Duodenal mucosa (tissue), 2 donors: Measurements from ENCODE around the gene STK17A.

Experiments used
- H3K27ac ChIP-seq: one replicate; pipeline ENCODE4 v1.7.0; 2013; ENCODE audit warnings: low read depth, low read length
- H3K27me3 ChIP-seq, 2 donors: one replicate each; pipeline ENCODE4 v1.7.0; 2013; ENCODE audit warnings: low read length in 2 of 2, control low read depth in 1 of 2; ENCODE audit not compliant: insufficient read depth in 2 of 2, control insufficient read depth in 1 of 2
- H3K36me3 ChIP-seq, 2 donors: one replicate each; pipeline ENCODE4 v1.7.0; 2013; ENCODE audit warnings: low read length in 2 of 2, control low read depth in 1 of 2; ENCODE audit not compliant: insufficient read depth in 2 of 2, control insufficient read depth in 1 of 2
- H3K4me1 ChIP-seq, 2 donors: one replicate each; pipeline ENCODE4 v1.7.0; 2013; ENCODE audit warnings: low read length in 2 of 2, control low read depth in 1 of 2; ENCODE audit not compliant: insufficient read depth in 2 of 2, control insufficient read depth in 1 of 2
- H3K4me3 ChIP-seq, 2 donors: one replicate each; pipeline ENCODE4 v1.7.0; 2013; ENCODE audit warnings: low read length in 2 of 2, low read depth in 1 of 2
- H3K9ac ChIP-seq, 2 donors: one replicate each; pipeline ENCODE4 v1.7.0; 2013; ENCODE audit warnings: low read length in 2 of 2, low read depth in 1 of 2
- H3K9me3 ChIP-seq, 2 donors: one replicate each; pipeline ENCODE4 v1.7.0; 2013; ENCODE audit warnings: low read length in 2 of 2, control low read depth in 1 of 2; ENCODE audit not compliant: control insufficient read depth in 1 of 2

STK17A gene

DNA sequence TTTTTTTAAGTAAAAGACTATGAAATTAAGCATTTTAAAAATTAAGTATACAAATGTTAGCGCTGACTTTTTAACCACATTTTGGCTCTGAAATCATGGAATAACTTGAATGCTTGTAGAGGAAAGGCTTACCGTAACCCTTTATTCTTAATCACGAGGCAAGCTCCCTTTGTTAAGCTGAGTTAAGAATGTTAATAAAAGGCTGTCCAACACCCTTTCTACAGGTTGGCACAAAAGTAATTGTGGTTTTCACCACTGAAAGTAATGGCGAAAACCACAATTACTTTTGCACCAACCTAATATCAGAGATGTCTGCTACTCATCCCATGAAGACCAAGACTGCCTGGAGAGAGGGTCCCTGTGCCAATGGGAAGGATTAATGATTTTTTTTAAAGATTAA is 70.6 kb downstream of the STK17A start:
- H3K9me3 ChIP-seq = no peaks in the 10 kb centered on the region
- no peaks in the 10 kb centered on the region for H3K27me3 ChIP-seq
- no peak overlapping the region for H3K27ac ChIP-seq
- no peaks in the 10 kb centered on the region for H3K36me3 ChIP-seq
- H3K9ac ChIP-seq = no peak overlapping the region
- peaks cover 20 to 39% of the 10 kb centered on the region in 2 donors for H3K4me1 ChIP-seq
- no peak overlapping the region for H3K4me3 ChIP-seq

DNA sequence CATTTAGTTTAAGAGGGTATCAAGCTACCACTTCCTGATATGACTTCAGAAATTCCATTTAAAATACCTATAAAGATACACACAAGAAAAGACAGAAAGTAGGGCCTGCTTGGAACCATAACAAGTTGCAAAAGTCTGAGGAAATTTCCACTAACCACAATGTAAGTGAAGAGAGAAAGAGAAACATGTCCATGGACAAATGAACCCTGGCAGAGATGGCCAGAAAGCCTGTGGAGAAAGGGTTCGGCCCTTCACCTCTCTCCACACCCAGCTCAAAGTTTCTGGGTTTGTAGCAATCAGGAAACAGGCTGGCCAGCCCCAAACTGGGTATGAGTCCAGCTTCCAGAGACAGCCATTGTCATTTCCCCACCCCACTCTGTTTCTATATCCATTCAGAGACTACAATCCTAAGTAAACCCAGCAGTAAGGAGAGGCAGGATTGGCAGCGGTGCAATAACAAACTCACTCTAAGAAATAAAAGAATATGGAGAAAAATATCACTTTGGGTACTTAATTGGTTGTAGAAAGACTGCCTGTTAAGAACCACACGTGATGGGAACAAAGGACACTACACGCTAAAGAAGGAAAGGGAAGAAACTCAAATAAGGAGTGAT is 71.1 kb downstream of the STK17A start:
- no peaks in the 10 kb centered on the region for H3K9me3 ChIP-seq
- no peaks in the 10 kb centered on the region for H3K27me3 ChIP-seq
- H3K36me3 ChIP-seq = no peaks in the 10 kb centered on the region
- no peak overlapping the region for H3K4me3 ChIP-seq
- H3K4me1 ChIP-seq = peaks cover 23 to 39% of the 10 kb centered on the region in 2 donors
- H3K27ac ChIP-seq = no peak overlapping the region
- H3K9ac ChIP-seq = no peak overlapping the region

DNA sequence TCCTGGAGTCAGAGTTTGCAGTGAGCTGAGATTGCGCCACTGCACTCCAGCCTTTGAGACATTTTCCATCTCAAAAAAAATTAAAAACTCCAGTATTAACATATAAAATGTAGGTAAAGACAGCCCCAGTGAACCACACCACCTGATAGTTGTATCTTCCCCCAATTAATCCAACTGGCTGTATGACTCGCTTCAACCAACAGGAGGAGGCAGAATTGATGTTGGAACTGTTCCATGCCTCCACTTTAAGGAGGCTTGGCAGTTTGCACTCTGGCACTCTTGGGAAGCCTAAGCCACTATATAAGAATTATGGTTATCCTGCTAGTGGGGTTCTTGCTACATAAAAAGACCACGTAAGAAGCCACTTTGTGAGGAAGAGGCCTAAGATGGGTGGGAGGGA is 72.7 kb downstream of the STK17A start:
- Histone ChIP-seq H3K27ac (no peak overlapping the region), H3K9me3 (no peaks in the 10 kb centered on the region), H3K27me3 (no peaks in the 10 kb centered on the region), H3K36me3 (no peaks in the 10 kb centered on the region), H3K9ac (no peak overlapping the region), H3K4me1 (peaks cover 14 to 37% of the 10 kb centered on the region in 2 donors), H3K4me3 (no peak overlapping the region)

DNA sequence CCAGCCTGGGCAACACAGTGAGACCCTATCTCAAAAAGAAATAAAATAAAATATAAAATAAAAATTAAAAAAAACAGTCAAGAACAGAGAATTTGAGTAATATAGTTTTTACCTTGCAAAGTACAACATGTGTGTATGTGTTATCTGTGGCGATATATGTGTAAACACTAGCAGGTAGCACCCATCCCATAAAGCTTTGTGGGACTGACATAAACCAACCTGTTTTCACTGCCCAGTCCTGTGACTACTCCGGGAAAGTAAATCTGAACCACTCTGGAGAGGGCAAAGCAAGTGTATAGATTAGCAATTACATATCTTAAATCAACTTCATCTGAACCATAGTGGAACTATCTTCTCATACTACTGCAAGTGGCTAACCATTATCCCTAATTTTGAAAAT is 74.1 kb downstream of the STK17A start:
- Histone ChIP-seq H3K27me3 (no peaks in the 10 kb centered on the region), H3K9ac (no peak overlapping the region), H3K4me1 (peaks cover 8 to 27% of the 10 kb centered on the region in 2 donors), H3K27ac (no peak overlapping the region), H3K4me3 (no peak overlapping the region), H3K9me3 (no peaks in the 10 kb centered on the region), H3K36me3 (no peaks in the 10 kb centered on the region)

DNA sequence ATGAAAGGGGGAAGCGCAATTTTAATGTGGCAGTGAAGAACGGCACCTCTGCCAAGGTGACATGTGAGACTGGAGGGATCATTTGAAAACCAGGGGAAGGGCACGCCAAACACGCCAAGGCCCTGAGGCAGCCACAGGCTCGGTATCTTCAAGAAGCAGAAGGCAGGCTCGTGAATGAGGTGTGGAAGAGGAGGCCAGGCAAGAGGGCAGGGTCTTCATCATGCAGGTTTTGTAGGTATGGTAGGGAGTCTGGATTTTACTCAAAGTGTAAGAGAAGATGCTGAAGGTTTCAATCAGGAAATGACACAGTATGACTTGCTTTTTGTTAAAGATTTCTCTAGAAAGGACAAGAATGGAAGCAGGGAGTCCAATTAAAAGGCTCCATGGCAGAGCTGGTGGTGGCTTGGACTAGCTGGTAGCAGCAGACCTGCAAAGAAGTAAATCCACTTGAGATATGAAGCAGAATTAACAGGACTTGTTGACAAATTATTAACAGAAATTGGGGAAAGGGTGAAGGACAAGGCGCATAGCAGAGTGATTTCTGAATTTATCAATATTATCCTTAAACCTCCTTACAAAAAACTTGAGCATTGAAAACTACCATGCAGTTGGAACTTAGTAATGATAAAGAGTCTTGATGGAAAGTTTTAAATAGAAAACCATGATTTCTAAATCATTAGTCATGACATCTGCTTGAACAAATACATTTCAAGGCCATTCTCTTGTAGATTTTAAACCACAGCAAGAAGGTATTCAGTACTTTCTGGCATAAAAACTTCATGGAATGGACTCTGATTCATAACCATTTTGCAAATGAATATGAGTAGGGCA is 76.0 kb downstream of the STK17A start:
- H3K4me3 ChIP-seq = no peak overlapping the region
- H3K27ac ChIP-seq = no peak overlapping the region
- H3K36me3 ChIP-seq = no peaks in the 10 kb centered on the region
- no peak overlapping the region for H3K9ac ChIP-seq
- H3K4me1 ChIP-seq = peaks cover 6 to 17% of the 10 kb centered on the region in 2 donors
- no peaks in the 10 kb centered on the region for H3K27me3 ChIP-seq
- no peaks in the 10 kb centered on the region for H3K9me3 ChIP-seq

DNA sequence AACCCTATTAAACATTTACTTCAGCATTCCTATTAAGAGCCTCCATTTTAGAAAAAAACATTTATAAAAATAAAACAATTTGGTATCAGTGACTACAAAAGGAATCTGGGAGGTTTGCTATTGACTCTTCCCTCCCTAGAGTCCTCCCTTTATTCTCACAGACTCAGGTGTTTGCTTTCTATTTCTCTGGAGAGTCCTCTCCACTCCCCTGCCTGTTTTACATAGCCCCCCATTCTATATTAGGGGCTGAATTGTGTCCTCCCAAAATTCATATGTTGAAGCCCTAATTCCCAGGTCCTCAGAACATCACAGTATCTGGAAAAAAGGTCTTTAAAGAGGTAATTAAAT is 76.6 kb downstream of the STK17A start:
- Histone ChIP-seq H3K4me1 (peaks cover 6 to 12% of the 10 kb centered on the region in 2 donors), H3K9me3 (no peaks in the 10 kb centered on the region), H3K4me3 (no peak overlapping the region), H3K27me3 (no peaks in the 10 kb centered on the region), H3K36me3 (no peaks in the 10 kb centered on the region), H3K9ac (no peak overlapping the region), H3K27ac (no peak overlapping the region)

DNA sequence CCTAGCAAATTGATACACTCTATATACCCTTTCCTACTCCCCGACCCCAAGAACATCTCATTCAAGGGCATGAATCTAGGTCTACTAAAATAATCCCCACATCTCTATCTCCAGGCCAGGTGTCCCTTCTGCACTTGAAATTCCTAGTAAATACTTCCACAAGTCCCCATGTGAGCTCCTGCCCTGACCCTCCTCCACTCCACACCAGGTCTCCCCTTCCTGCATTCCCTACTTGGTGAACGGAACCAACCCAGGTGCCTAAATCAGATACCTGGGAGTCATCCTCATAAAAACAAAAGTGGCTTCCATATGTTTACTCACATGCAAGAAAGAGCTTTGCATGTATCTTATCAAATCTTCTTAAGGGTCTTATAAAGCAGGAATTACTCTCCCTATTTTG is 77.2 kb downstream of the STK17A start:
- Histone ChIP-seq H3K27me3 (no peaks in the 10 kb centered on the region), H3K27ac (no peak overlapping the region), H3K36me3 (no peaks in the 10 kb centered on the region), H3K4me1 (peaks cover 6 to 9% of the 10 kb centered on the region in 2 donors), H3K9me3 (no peaks in the 10 kb centered on the region), H3K9ac (no peak overlapping the region), H3K4me3 (no peak overlapping the region)

DNA sequence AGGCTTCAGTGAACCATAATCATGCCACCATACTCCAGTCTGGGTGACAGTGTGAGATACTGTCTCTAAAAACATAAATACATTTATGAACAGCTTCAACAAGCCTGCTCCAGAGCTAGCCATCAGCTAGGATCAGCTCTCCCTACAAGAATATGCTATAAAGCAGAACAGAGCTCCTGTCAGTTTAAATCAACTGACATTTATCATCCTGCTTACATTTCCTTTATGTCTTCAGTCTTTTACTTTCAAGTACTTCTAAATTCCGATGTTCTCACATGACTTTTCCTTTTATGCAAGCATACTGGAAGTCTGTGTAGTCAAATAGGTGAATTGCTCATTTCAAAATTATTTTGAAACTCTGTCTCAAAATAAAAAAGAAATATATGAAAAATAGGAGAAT is 81.8 kb downstream of the STK17A start:
- Histone ChIP-seq H3K9ac (no peak overlapping the region), H3K4me1 (no peaks in the 10 kb centered on the region), H3K4me3 (no peak overlapping the region), H3K9me3 (no peaks in the 10 kb centered on the region), H3K27ac (no peak overlapping the region), H3K27me3 (no peaks in the 10 kb centered on the region), H3K36me3 (no peaks in the 10 kb centered on the region)

DNA sequence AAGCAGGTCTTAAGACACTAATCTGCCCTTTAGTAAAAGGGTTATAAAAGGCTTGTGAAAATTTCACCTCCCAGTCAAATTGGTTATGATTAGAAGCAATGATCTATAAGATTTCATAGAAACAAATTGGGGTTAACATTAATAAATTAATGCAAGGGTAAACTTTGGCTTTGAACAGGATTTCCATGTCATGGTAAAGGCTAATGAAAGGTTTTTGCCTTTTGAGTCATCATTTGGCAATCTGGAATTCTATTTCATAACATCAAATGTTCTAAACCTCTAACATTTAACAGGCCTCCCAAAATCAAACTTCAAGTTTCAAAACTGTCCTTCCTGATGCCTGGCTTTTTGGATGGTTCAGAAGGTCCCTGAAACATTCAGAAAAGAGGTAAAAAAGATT is 84.0 kb downstream of the STK17A start:
- Histone ChIP-seq H3K4me1 (no peaks in the 10 kb centered on the region), H3K27ac (no peak overlapping the region), H3K9ac (no peak overlapping the region), H3K36me3 (no peaks in the 10 kb centered on the region), H3K27me3 (no peaks in the 10 kb centered on the region), H3K9me3 (peaks cover 0 to 6% of the 10 kb centered on the region in 2 donors), H3K4me3 (no peak overlapping the region)

DNA sequence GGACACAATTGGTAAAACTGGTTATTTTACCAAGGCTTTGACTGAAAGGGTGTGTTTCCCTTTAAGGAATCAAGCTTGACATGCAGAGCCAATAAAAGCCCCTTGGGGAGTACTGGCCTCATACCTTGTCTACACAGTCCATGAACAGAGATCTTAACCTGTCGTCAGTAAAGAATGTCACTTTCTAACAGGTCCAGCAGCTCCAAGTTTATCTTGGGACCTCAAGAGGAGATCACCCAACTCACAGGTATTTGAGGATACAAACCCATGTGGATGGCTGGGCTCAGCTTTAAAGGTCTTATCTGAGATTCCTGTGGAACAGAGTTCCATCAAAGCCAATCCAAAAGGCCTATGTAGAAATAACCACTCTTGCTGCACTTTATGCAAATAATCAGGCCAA is 85.1 kb downstream of the STK17A start:
- no peaks in the 10 kb centered on the region for H3K36me3 ChIP-seq
- H3K9me3 ChIP-seq = peaks cover 0 to 11% of the 10 kb centered on the region in 2 donors
- no peak overlapping the region for H3K27ac ChIP-seq
- no peak overlapping the region for H3K4me3 ChIP-seq
- H3K27me3 ChIP-seq = no peaks in the 10 kb centered on the region
- no peaks in the 10 kb centered on the region for H3K4me1 ChIP-seq
- H3K9ac ChIP-seq = no peak overlapping the region
